ENCODE results near the gene IGF2BP2.
"Not testable (repeated sequence)": the region's sequence is repeated elsewhere in the genome, so short reads cannot be mapped to it uniquely, and the experiment has no call there.

IGF2BP2 gene

GRCh38 chr3:185659942-185660921 is 164.6 kb downstream of the IGF2BP2 start:
- peak; percentile 18 to 28 for DNase-seq (ENCODE audit: low read depth in 2 of 2)

DNA sequence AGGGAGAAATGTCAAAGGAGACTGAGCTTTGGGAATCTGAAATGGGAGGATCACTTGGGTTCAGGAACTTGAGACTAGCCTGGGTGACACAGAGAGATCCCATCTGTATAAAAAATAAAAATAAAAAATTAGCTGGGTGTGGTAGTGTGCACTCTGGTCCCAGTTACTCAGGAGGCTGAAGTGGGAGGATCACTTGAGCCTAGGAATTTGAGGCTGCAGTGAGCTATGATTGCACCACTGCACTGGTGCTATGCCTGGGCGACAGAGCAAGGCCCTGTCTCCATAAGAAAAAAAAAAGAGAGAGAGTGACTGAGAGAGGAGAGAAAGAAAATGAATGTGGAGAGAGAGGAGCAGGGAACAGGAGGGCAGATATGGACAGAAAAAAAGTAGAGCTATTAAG is 165.9 kb downstream of the IGF2BP2 start:
- no peak for DNase-seq (ENCODE audit: low read depth in 2 of 2)

DNA sequence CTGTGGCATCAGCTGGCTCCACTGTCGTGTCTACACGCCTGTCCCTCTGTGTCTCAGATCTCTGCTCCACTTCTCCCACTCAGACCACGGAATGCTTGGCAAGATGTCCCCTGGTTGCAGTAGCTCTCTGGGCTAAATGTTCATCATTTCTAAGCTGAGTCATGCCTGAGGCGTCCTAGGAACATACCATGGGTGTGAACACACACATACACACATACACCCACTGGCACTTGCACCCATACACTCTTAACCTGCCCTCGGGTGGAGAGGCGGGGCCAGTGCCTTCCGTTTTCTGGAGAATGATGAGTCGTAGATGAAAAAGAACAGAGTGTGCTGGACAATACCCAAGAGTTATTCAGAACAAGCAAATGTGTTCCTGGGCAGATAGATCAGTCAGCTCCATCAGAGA is 166.3 kb downstream of the IGF2BP2 start:
- no peak for DNase-seq (ENCODE audit: low read depth in 2 of 2)

DNA sequence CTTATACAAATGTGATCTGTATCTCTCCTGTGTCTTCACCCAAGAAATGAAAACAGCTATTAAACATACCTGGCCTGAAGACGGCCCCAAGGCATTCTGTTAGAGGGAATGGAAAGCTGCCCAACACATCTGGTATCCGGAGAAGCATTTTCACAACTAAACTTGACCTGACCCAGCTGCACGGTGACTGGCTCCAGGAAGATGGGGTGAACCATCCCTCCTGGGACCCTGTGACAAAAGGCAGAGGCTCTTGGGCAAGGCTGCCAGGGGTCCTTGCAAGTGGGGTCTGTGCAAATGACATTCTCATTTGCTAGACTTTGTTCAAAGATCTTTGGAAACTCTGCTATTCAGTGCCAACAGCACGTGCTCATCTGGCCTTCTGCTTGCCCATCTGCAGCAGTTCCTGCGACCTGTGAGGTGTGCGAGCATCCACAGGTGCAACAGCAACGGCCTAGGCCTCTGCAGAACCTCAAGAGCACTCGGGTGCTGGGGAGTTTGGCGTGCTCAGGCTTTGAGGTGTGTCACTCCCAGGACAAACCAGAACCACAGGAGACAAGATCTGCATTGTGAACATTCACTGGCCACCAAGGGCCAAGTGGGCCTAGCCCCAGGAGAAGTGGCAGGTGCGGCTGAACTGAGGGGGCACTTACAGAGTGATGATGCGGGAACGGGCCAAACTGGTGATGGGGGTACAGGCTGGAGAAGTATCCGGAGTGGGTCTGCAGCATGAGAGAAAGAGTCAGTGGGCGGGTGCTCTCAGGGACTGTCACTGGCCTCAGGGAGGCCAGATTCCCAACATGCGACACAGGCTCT is 166.9 kb downstream of the IGF2BP2 start:
- DNase-seq (ENCODE audit: low read depth in 2 of 2), result no peak

- DNase-seq (ENCODE audit: low read depth in 2 of 2), result no peak
These were observed 167.6 kb downstream of the IGF2BP2 start for GRCh38 chr3:185657211-185657610.

DNA sequence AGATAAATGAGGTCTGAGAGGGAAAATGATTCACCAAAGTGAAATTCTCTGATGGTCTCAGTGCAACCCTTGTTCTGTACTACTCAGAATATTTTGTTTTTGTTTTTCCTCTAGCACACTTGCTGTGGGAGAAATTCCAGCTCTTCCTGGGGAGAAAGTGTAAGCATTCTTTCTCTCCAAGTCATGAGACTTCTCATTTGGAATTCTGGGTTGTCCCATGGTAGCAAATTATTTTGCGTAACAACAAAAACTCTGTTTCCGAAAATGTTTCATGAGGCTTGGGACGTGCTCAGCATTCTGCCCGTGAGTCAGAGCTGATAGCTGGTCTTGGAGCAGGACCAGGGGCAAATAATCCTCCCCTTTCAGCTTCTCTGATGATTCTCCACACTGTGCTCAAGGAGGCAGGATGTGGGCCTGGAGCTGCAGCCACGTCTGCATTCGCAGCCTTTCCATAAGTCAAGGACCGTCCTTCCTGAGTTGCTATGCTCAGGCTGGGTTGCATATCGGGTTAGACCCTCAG is 168.5 kb downstream of the IGF2BP2 start:
- no peak for DNase-seq (ENCODE audit: low read depth in 2 of 2)

GRCh38 chr3:185655426-185656320 is 169.2 kb downstream of the IGF2BP2 start:
- DNase-seq (ENCODE audit: low read depth in 2 of 2), result no peak

- DNase-seq (ENCODE audit: low read depth in 2 of 2), result no peak
These were observed 170.1 kb downstream of the IGF2BP2 start for GRCh38 chr3:185654758-185655145.

DNA sequence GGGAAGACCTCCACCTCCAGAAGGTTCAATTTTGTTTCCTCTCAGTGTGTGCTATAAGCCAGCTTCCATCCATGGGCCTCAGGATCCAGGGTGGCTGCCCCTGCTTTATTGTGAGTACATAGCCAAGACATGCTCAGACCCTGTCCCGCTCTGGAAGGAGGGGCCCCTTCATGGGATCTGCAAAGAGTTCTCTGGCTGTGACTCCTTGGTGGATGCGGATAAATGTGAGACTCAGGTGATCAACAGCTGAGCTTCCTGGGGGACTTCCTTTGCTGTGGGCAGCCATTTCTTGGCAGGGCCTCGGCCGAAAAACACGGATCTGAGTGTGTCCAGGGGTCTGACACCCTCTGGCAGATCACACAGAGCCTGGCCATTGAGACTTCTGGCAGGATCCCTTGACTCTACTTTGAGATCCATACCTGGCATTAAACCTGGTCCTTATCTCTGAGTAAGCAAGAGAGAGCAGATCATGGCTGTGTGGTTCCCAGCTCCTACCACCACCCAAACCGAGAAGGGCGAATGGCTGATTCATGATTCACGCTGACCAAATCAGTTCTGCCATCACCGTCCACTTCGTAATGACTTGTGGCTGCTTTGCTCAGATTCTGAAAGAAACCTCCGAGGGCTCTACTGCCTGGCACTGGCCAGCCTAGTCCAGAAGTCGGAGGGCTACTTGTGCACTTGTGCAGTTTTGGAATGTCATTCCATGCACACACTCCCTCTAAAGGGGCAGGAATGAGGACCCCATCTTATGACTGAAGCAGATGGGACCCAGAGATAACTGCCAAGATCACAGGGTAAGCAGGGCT is 170.7 kb downstream of the IGF2BP2 start:
- DNase-seq (ENCODE audit: low read depth in 2 of 2), result no peak

DNA sequence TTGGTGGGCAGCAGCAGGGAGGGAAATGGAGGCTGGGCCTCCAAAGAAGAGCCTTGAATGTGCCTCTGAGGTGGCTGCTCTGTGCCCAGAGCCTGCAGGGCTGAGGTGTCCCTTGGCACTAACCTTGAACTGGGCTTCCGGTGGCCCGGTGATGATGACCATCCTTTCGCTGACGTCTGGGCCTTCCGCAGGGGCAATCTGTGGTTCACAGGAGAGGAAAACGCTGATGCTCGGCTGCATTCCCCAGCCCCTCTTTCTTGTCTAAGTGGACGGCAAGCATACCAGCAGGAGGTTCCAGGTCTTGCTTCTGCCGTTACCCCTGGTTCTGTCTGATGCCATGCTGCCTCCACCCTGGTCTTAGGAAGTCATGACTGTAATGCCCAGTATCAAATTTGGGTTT is 172.9 kb downstream of the IGF2BP2 start:
- DNase-seq (ENCODE audit: low read depth in 2 of 2), result no peak

GRCh38 chr3:185649414-185649813 is 175.4 kb downstream of the IGF2BP2 start:
- no peak for DNase-seq (ENCODE audit: low read depth in 2 of 2)

- DNase-seq (ENCODE audit: low read depth in 2 of 2), result no peak
These were observed 176.4 kb downstream of the IGF2BP2 start for GRCh38 chr3:185648396-185648795.

- no peak for DNase-seq (ENCODE audit: low read depth in 2 of 2)
These were observed 177.0 kb downstream of the IGF2BP2 start for GRCh38 chr3:185647880-185648210.

GRCh38 chr3:185647134-185647879 is 177.5 kb downstream of the IGF2BP2 start:
- DNase-seq (ENCODE audit: low read depth in 2 of 2), result no peak

GRCh38 chr3:185646382-185647133 is 178.3 kb downstream of the IGF2BP2 start:
- DNase-seq (ENCODE audit: low read depth in 2 of 2), result no peak

GRCh38 chr3:185645596-185646381 is 179.1 kb downstream of the IGF2BP2 start:
- no peak for DNase-seq (ENCODE audit: low read depth in 2 of 2)

GRCh38 chr3:185645191-185645590 is 179.7 kb downstream of the IGF2BP2 start:
- not testable (repeated sequence) for DNase-seq (ENCODE audit: low read depth in 2 of 2)

- no peak for DNase-seq (ENCODE audit: low read depth in 2 of 2)
These were observed 184.5 kb downstream of the IGF2BP2 start for GRCh38 chr3:185640308-185640707.
